H9 (cell line): Measurements from ENCODE around the gene PDZD8. TPM values are rescaled to one million over a fixed set of nuclear protein-coding genes. Genes with fewer than 3 reads are reported as not detected.

Source experiments
- DNase-seq: peaks from one replicate; pipeline ENCODE4 v3.0.0-alpha.2; 2017
- H2AFZ ChIP-seq: one replicate; pipeline ENCODE4 v1.6.1; 2013; ENCODE audit warnings: mild to moderate bottlenecking, low read length, control low read depth, moderate library complexity
- H2AK5ac ChIP-seq: 2 replicates; pipeline ENCODE4 v1.6.1; 2013; ENCODE audit warnings: low read length, control low read depth, mixed read lengths; ENCODE audit not compliant: insufficient read length
- H2BK120ac ChIP-seq: one replicate; pipeline ENCODE4 v1.6.1; 2013; ENCODE audit warnings: low read depth, mild to moderate bottlenecking, low read length, control low read depth, inconsistent platforms; ENCODE audit not compliant: poor library complexity, severe bottlenecking
- H2BK12ac ChIP-seq: 2 replicates; pipeline ENCODE4 v1.6.1; 2013; ENCODE audit warnings: low read length, control low read depth, mixed read lengths, low read depth; ENCODE audit not compliant: insufficient read length
- H2BK15ac ChIP-seq: 2 replicates; pipeline ENCODE4 v1.6.1; 2013; ENCODE audit warnings: low read depth, low read length, control low read depth
- H2BK20ac ChIP-seq: one replicate; pipeline ENCODE4 v1.6.1; 2013; ENCODE audit warnings: low read depth, mild to moderate bottlenecking, low read length, control low read depth, inconsistent platforms; ENCODE audit not compliant: poor library complexity, severe bottlenecking
- H2BK5ac ChIP-seq: 2 replicates; pipeline ENCODE4 v1.6.1; 2013; ENCODE audit warnings: low read length, control low read depth, mixed read lengths; ENCODE audit not compliant: insufficient read length
- H3K14ac ChIP-seq: 2 replicates; pipeline ENCODE4 v1.6.1; 2013; ENCODE audit warnings: low read length, control low read depth; ENCODE audit not compliant: insufficient read depth
- H3K18ac ChIP-seq: 2 replicates; pipeline ENCODE4 v1.6.1; 2013; ENCODE audit warnings: low read depth, mild to moderate bottlenecking, mixed read lengths, low read length, control low read depth; ENCODE audit not compliant: insufficient read length
- H3K23ac ChIP-seq: 2 replicates; pipeline ENCODE4 v1.6.1; 2013; ENCODE audit warnings: low read length, control low read depth, mixed read lengths, low read depth; ENCODE audit not compliant: insufficient read length
- H3K23me2 ChIP-seq: 2 replicates; pipeline ENCODE4 v1.6.1; 2013; ENCODE audit warnings: low read depth, mild to moderate bottlenecking, mixed read lengths, low read length, control low read depth; ENCODE audit not compliant: insufficient read length, poor library complexity, severe bottlenecking
- H3K27ac ChIP-seq: 2 replicates; pipeline ENCODE4 v1.5.1; 2013; ENCODE audit warnings: low read length, control low read depth, mixed read lengths, low read depth; ENCODE audit not compliant: insufficient read length
- H3K27me3 ChIP-seq: 2 replicates; pipeline ENCODE4 v1.6.1; 2013; ENCODE audit warnings: low read length, control low read depth, inconsistent platforms; ENCODE audit not compliant: insufficient read depth
- H3K4ac ChIP-seq: 2 replicates; pipeline ENCODE4 v1.6.1; 2013; ENCODE audit warnings: low read depth, mild to moderate bottlenecking, control low read depth, inconsistent platforms, low read length, moderate library complexity
- H3K4me1 ChIP-seq: 2 replicates; pipeline ENCODE4 v1.6.1; 2013; ENCODE audit warnings: low read length, control low read depth, inconsistent platforms; ENCODE audit not compliant: insufficient read depth
- H3K4me2 ChIP-seq: 2 replicates; pipeline ENCODE4 v1.6.1; 2013; ENCODE audit warnings: low read length, control low read depth, mixed read lengths; ENCODE audit not compliant: insufficient read length, insufficient read depth
- H3K56ac ChIP-seq: 2 replicates; pipeline ENCODE4 v1.6.1; 2013; ENCODE audit warnings: low read depth, mild to moderate bottlenecking, mixed read lengths, low read length, control low read depth; ENCODE audit not compliant: insufficient read length
- H3K79me1 ChIP-seq: 2 replicates; pipeline ENCODE4 v1.6.1; 2013; ENCODE audit warnings: low read depth, mild to moderate bottlenecking, moderate library complexity, low read length, control low read depth, inconsistent platforms; ENCODE audit not compliant: insufficient read depth, poor library complexity, severe bottlenecking
- H3K79me2 ChIP-seq: 2 replicates; pipeline ENCODE4 v1.6.1; 2013; ENCODE audit warnings: low read length, control low read depth, inconsistent platforms; ENCODE audit not compliant: insufficient read depth
- H3K9ac ChIP-seq: 2 replicates; pipeline ENCODE4 v1.6.1; 2013; ENCODE audit warnings: low read length, control low read depth, mixed read lengths; ENCODE audit not compliant: insufficient read length; ENCODE audit errors: extremely low read depth
- H3K9me3 ChIP-seq: one replicate; pipeline ENCODE4 v1.6.1; 2013; ENCODE audit warnings: low read depth, low read length, inconsistent platforms; ENCODE audit not compliant: control insufficient read depth
- H3T11ph ChIP-seq: one replicate; pipeline ENCODE4 v1.6.1; 2013; ENCODE audit warnings: mild to moderate bottlenecking, low read length, control low read depth, inconsistent platforms
- H4K20me1 ChIP-seq: one replicate; pipeline ENCODE4 v1.6.1; 2013; ENCODE audit not compliant: control insufficient read depth, insufficient read length, insufficient read depth
- H4K5ac ChIP-seq: 2 replicates; pipeline ENCODE4 v1.6.1; 2013; ENCODE audit warnings: low read depth, mild to moderate bottlenecking, mixed read lengths, low read length, control low read depth; ENCODE audit not compliant: insufficient read length
- H4K8ac ChIP-seq: replicated peaks from 2 replicates; pipeline ENCODE4 v1.6.1; 2013; ENCODE audit warnings: low read length, control low read depth, mixed read lengths, low read depth; ENCODE audit not compliant: insufficient read length
- H4K91ac ChIP-seq: 2 replicates; pipeline ENCODE4 v1.6.1; 2013; ENCODE audit warnings: low read depth, mild to moderate bottlenecking, moderate library complexity, mixed read lengths, low read length, control low read depth; ENCODE audit not compliant: insufficient read length
- H3K27ac Mint-ChIP-seq, 3 experiments: 2 replicates in 2 of 3; 3 replicates in 1 of 3; pipeline ENCODE4 v1.8.0; 2020 to 2021; ENCODE audit warnings: mixed read lengths in 3 of 3, mild to moderate bottlenecking in 1 of 3, moderate library complexity in 1 of 3
- H3K27me3 Mint-ChIP-seq: 2 replicates; pipeline ENCODE4 v1.8.0; 2021; ENCODE audit warnings: low read depth, mild to moderate bottlenecking, moderate library complexity, mixed read lengths
- H3K36me3 Mint-ChIP-seq, 3 experiments: 2 replicates in 2 of 3; 3 replicates in 1 of 3; pipeline ENCODE4 v1.8.0; 2020 to 2021; ENCODE audit warnings: low read depth in 3 of 3, mixed read lengths in 3 of 3; ENCODE audit not compliant: insufficient read depth in 1 of 3
- H3K4me1 Mint-ChIP-seq, 2 experiments: 2 replicates each; pipeline ENCODE4 v1.8.0; 2020; ENCODE audit warnings: mixed read lengths in 2 of 2
- H3K4me3 Mint-ChIP-seq, 2 experiments: 2 replicates in 1 of 2; 3 replicates in 1 of 2; pipeline ENCODE4 v1.8.0; 2020 to 2021; ENCODE audit warnings: mild to moderate bottlenecking in 2 of 2, mixed read lengths in 2 of 2, moderate library complexity in 1 of 2
- H3K9me3 Mint-ChIP-seq, 2 experiments: 2 replicates in 1 of 2; 3 replicates in 1 of 2; pipeline ENCODE4 v1.8.0; 2020; ENCODE audit warnings: mild to moderate bottlenecking in 2 of 2, mixed read lengths in 2 of 2, moderate library complexity in 1 of 2
- WGBS: extraction: QIAGEN DNeasy Blood & Tissue Kit; methylation state at CpG from one replicate; pipeline ENCODE4 v1.1.7; 2013; ENCODE audit warnings: missing lambda C conversion rate, low lambda C conversion rate, mixed read lengths; ENCODE audit not compliant: insufficient read length; ENCODE audit errors: extremely low coverage; 5-methylcytosine and 5-hydroxymethylcytosine counted together
- total RNA-seq: library from RNA; stranded (reverse); gene quantifications from 2 replicates; pipeline ENCODE4 v1.2.1, GENCODE V29; 2021
- TF ChIP-seq, protein P1 (sequence below): fragments of 200-600 bp; sonication (generic); conservative IDR thresholded peaks from 3 replicates; pipeline ENCODE4 v1.8.0; 2021; ENCODE audit warnings: antibody characterized with exemption, mild to moderate bottlenecking

The PDZD8 gene
- total RNA-seq, 1 experiment from 2014 or later = 38.2 TPM

DNA sequence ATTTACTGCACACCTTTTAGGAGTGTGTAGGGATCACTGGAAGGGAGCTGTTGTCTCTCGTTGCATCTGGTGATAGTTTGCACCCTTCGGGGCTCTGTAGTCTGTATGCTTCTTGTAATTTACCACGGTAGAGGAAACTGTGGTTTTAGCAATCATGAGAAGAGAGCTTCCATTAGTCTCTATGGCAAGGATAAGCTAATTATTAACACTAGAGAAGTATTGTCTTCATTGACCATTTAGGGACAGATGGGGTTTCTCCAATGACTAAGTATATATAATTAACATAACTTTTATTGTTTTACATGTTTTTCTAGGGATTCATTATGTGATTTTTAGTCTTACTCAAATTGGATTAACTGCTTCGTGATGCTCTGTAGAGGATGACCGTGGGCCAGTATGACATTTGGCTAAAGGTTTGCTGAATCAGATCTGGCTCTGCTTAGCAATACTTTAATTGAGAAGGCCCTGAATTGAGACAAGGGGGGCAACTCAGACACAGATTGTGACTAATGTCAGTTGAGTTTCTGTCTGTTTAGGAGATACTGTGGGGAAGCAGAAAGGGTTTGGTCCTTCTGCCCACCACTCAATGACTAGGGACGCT, 125.6 kb downstream of the PDZD8 start:
- H2BK5ac ChIP-seq = no peak overlapping the region
- no peak overlapping the region for H2AFZ ChIP-seq
- no peak overlapping the region for H3K14ac ChIP-seq
- H3K79me1 ChIP-seq = no peaks in the 10 kb centered on the region
- no peak overlapping the region for H2BK12ac ChIP-seq
- H3K27me3 Mint-ChIP-seq = peaks cover 21% of the 10 kb centered on the region
- H3K4ac ChIP-seq = no peak overlapping the region
- H4K91ac ChIP-seq = no peak overlapping the region
- H2AK5ac ChIP-seq = no peak overlapping the region
- no peak overlapping the region for H3K23ac ChIP-seq
- H3K4me1 ChIP-seq = no peaks in the 10 kb centered on the region
- H4K5ac ChIP-seq = no peak overlapping the region
- no peak overlapping the region for H3T11ph ChIP-seq
- H3K4me1 Mint-ChIP-seq = peaks cover 14 to 22% of the 10 kb centered on the region in 2 experiments
- no CpG with 5 or more reads among the region's 6 CpGs for WGBS
- H3K27ac ChIP-seq = no peak overlapping the region
- TF ChIP-seq, protein P1, sequence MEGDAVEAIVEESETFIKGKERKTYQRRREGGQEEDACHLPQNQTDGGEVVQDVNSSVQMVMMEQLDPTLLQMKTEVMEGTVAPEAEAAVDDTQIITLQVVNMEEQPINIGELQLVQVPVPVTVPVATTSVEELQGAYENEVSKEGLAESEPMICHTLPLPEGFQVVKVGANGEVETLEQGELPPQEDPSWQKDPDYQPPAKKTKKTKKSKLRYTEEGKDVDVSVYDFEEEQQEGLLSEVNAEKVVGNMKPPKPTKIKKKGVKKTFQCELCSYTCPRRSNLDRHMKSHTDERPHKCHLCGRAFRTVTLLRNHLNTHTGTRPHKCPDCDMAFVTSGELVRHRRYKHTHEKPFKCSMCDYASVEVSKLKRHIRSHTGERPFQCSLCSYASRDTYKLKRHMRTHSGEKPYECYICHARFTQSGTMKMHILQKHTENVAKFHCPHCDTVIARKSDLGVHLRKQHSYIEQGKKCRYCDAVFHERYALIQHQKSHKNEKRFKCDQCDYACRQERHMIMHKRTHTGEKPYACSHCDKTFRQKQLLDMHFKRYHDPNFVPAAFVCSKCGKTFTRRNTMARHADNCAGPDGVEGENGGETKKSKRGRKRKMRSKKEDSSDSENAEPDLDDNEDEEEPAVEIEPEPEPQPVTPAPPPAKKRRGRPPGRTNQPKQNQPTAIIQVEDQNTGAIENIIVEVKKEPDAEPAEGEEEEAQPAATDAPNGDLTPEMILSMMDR = no peak
- no peak for DNase-seq
- no peaks in the 10 kb centered on the region for H3K9me3 ChIP-seq
- H3K36me3 Mint-ChIP-seq = no peaks in the 10 kb centered on the region
- no peak overlapping the region for H3K27ac Mint-ChIP-seq
- H3K27me3 ChIP-seq = no peaks in the 10 kb centered on the region
- no peak overlapping the region for H3K4me2 ChIP-seq
- no peak overlapping the region for H2BK15ac ChIP-seq
- no peaks in the 10 kb centered on the region for H4K20me1 ChIP-seq
- no peaks in the 10 kb centered on the region for H3K79me2 ChIP-seq
- no peak overlapping the region for H3K9ac ChIP-seq
- no peaks in the 10 kb centered on the region for H3K9me3 Mint-ChIP-seq
- no peak overlapping the region for H2BK20ac ChIP-seq
- H3K18ac ChIP-seq = no peak overlapping the region
- H4K8ac ChIP-seq = no peak overlapping the region
- no peak overlapping the region for H2BK120ac ChIP-seq
- no peak overlapping the region for H3K56ac ChIP-seq
- no peak overlapping the region for H3K4me3 Mint-ChIP-seq
- H3K23me2 ChIP-seq = no peaks in the 10 kb centered on the region
